Pancreas (tissue), 10 donors: ENCODE results near the gene GRID1. TPM values are rescaled to one million over a fixed set of nuclear protein-coding genes. Genes with fewer than 3 reads are reported as not detected.

ENCODE experiments used
- ATAC-seq, 4 donors: fragments of 200-7000 bp; cut with Tn5 transposase; one replicate each; pipeline versions ENCODE4 v1.8.0 to v1.9.1; 2020; ENCODE audit warnings: mild to moderate bottlenecking in 4 of 4, moderate library complexity in 4 of 4
- DNase-seq, 6 donors: peaks; one replicate each; pipeline ENCODE4 v3.0.0-alpha.2; 2020
- FAIRE-seq: peaks from 2 replicates; lab custom pipeline; 2012; peaks lifted over from hg19 to GRCh38; lab: Jason Lieb, UNC
- H3K27ac ChIP-seq, 4 donors: fragments of 200-600 bp; sonication (generic); 1 replicate in 3 of 4; 2 replicates in 1 of 4; pipeline versions ENCODE4 v1.5.0 to v1.8.0; 2020
- H3K27me3 ChIP-seq, 4 donors: fragments of 200-600 bp; one replicate each; pipeline ENCODE4 v1.8.0; 2021
- H3K36me3 ChIP-seq, 3 donors: fragments of 200-600 bp; sonication (generic) in 1 of 3; one replicate each; pipeline versions ENCODE4 v1.5.0 to v1.8.0; 2020 to 2021
- H3K4me1 ChIP-seq, 3 donors: fragments of 200-600 bp; one replicate each; pipeline ENCODE4 v1.8.0; 2021
- H3K4me3 ChIP-seq, 4 donors: fragments of 200-600 bp; sonication (generic) in 2 of 4; one replicate each; pipeline versions ENCODE4 v1.5.0 to v1.8.0; 2020 to 2021
- H3K9me3 ChIP-seq, 4 donors: fragments of 200-600 bp; one replicate each; pipeline ENCODE4 v1.8.0; 2021
- CTCF ChIP-seq, 4 donors: fragments of 200-600 bp; sonication (generic) in 3 of 4; IDR thresholded peaks; one replicate each; pipeline versions ENCODE4 v1.5.0 to v1.8.0; 2021; ENCODE audit warnings: antibody characterized with exemption in 4 of 4
- WGBS, 2 donors: extraction: QIAGEN DNeasy Blood & Tissue Kit; methylation state at CpG; one replicate each; pipeline ENCODE4 v1.1.7; 2013; 5-methylcytosine and 5-hydroxymethylcytosine counted together
- intact Hi-C, 3 donors: fragments of 100-400 bp; cut with DNase I; formaldehyde crosslinking; loops; one replicate each; pipeline versions ENCODE4 v1.11.1 to v1.14.2; 2022
- polyA plus RNA-seq, 2 donors: library from polyadenylated mRNA; stranded (reverse); fragments of 200-250 nt; gene quantifications; one replicate each; pipeline ENCODE4 v1.2.3, GENCODE V29; 2013
- total RNA-seq, 6 donors: library from RNA; stranded (reverse); fragmentation: NEBNext Ultra II Directional in 4 of 6; extraction: Animal tissue kit (Norgen Biotek cat#: 25700) in 4 of 6; gene quantifications; one replicate each; pipeline versions ENCODE4 v1.2.1 to v1.2.4, GENCODE V29; 2021 to 2023
- donor health status: healthy with polysubstance abuse.
- donor health status: DM: no; HTN: no; CAD: no; lungs with moderate emphysema.
- donor health status: DM: no; HTN: no; CAD: no.
- donor health status: control.
- donor health status: control.
- donor health status: Bipolar disorder and iron deficiency.
- donor health status: DM: yes; HTN: yes; CAD: no.
- donor health status: DM: no; HTN: no; CAD: no.
- donor health status: DM: no; HTN: no; CAD: no.
- donor health status: DM: yes; HTN: yes; CAD: no.

Gene GRID1
- total and polyA plus RNA-seq, 8 donors = 0.05 to 1.5 (median 0.91) TPM

GRCh38 chr10:86248062-86248461, 118.5 kb downstream of the GRID1 start:
- no peaks in the 10 kb centered on the region for H3K27me3 ChIP-seq
- 68 to 72% methylated on average over 5 of the region's 5 CpGs for WGBS, 2 donors
- ATAC-seq (no peak), FAIRE-seq (no peak), DNase-seq (no peak)
- H3K4me3 ChIP-seq = no peak overlapping the region
- H3K9me3 ChIP-seq = no peaks in the 10 kb centered on the region
- no peak overlapping the region for H3K27ac ChIP-seq
- intact Hi-C loops = no loop called here
- H3K4me1 ChIP-seq = no peaks in the 10 kb centered on the region
- no peak for TF ChIP-seq CTCF (IDR thresholded peaks at IDR 0.05)
- H3K36me3 ChIP-seq = no peaks in the 10 kb centered on the region

- ATAC-seq = no peak
- WGBS, 2 donors = 94 to 95% methylated on average over 1 of the region's 1 CpG
- H3K9me3 ChIP-seq = no peaks in the 10 kb centered on the region
- H3K27ac ChIP-seq = no peak overlapping the region
- no peak for DNase-seq
- no peak for TF ChIP-seq CTCF (IDR thresholded peaks at IDR 0.05)
- H3K36me3 ChIP-seq = no peaks in the 10 kb centered on the region
- H3K4me1 ChIP-seq = no peaks in the 10 kb centered on the region
- intact Hi-C loops = no loop called here
- H3K27me3 ChIP-seq = no peaks in the 10 kb centered on the region
- no peak for FAIRE-seq
- H3K4me3 ChIP-seq = no peak overlapping the region
These were observed 119.0 kb downstream of the GRID1 start for GRCh38 chr10:86247588-86247987.

- no peak for DNase-seq
- no peak overlapping the region for H3K4me3 ChIP-seq
- H3K36me3 ChIP-seq = no peaks in the 10 kb centered on the region
- no peak for ATAC-seq
- H3K9me3 ChIP-seq = no peaks in the 10 kb centered on the region
- no peak for FAIRE-seq
- no peaks in the 10 kb centered on the region for H3K4me1 ChIP-seq
- intact Hi-C loops = no loop called here
- no peak for TF ChIP-seq CTCF (IDR thresholded peaks at IDR 0.05)
- WGBS, 2 donors = 48 to 53% methylated on average over 1 of the region's 1 CpG
- H3K27ac ChIP-seq = no peak overlapping the region
- H3K27me3 ChIP-seq = no peaks in the 10 kb centered on the region
These were observed 119.5 kb downstream of the GRID1 start for GRCh38 chr10:86247073-86247472.

- Histone ChIP-seq H3K27ac (no peak overlapping the region), H3K27me3 (no peaks in the 10 kb centered on the region), H3K36me3 (no peaks in the 10 kb centered on the region), H3K9me3 (no peaks in the 10 kb centered on the region), H3K4me3 (no peak overlapping the region), H3K4me1 (no peaks in the 10 kb centered on the region)
- no peak for ATAC-seq
- 62 to 68% methylated on average over 8 of the region's 8 CpGs for WGBS, 2 donors
- DNase-seq = no peak
- no peak for FAIRE-seq
- no peak for TF ChIP-seq CTCF (IDR thresholded peaks at IDR 0.05)
- intact Hi-C loops = no loop called here
These were observed 120.2 kb downstream of the GRID1 start for GRCh38 chr10:86246279-86246940.

GRCh38 chr10:86245015-86245394, 121.6 kb downstream of the GRID1 start:
- Histone ChIP-seq H3K36me3 (no peaks in the 10 kb centered on the region), H3K4me1 (no peaks in the 10 kb centered on the region), H3K4me3 (no peak overlapping the region), H3K27ac (no peak overlapping the region), H3K27me3 (no peaks in the 10 kb centered on the region), H3K9me3 (no peaks in the 10 kb centered on the region)
- WGBS, 2 donors = 85 to 90% methylated on average over 5 of the region's 5 CpGs
- DNase-seq (no peak), FAIRE-seq (no peak), ATAC-seq (no peak)
- no peak for TF ChIP-seq CTCF (IDR thresholded peaks at IDR 0.05)
- intact Hi-C loops = no loop called here
